Ishikawa (cell line): ENCODE results near the gene SRPK1.

Source experiments
- CEBPB ChIP-seq: IDR thresholded peaks from 2 replicates; pipeline ENCODE4 v1.6.1; 2012
- CREB1 ChIP-seq: IDR thresholded peaks from 2 replicates; pipeline ENCODE4 v1.6.1; 2012; ENCODE audit warnings: low read depth
- EGR1 ChIP-seq: IDR thresholded peaks from 2 replicates; pipeline ENCODE4 v1.6.1; 2012
- MAX ChIP-seq: IDR thresholded peaks from 2 replicates; pipeline ENCODE4 v1.6.1; 2012
- RAD21 ChIP-seq: IDR thresholded peaks from 2 replicates; pipeline ENCODE4 v1.6.1; 2012; ENCODE audit warnings: low read depth
- REST ChIP-seq: IDR thresholded peaks from 2 replicates; pipeline ENCODE4 v1.6.1; 2012; ENCODE audit warnings: low read depth, mild to moderate bottlenecking
- TAF1 ChIP-seq: IDR thresholded peaks from 2 replicates; pipeline ENCODE4 v1.6.1; 2012; ENCODE audit warnings: low read depth, mild to moderate bottlenecking
- USF1 ChIP-seq: IDR thresholded peaks from 2 replicates; pipeline ENCODE4 v1.6.1; 2012
- YY1 ChIP-seq: IDR thresholded peaks from 2 replicates; pipeline ENCODE4 v1.6.1; 2012; ENCODE audit warnings: low read depth

GRCh38 chr6:35797837-35798526, 122.9 kb downstream of the SRPK1 start:
- TF ChIP-seq MAX (no peak), CREB1 (no peak), YY1 (no peak), USF1 (no peak), EGR1 (no peak), CEBPB (no peak), REST (no peak), TAF1 (no peak), RAD21 (no peak)
